Measurements from ENCODE around the gene ROR2.

DNA sequence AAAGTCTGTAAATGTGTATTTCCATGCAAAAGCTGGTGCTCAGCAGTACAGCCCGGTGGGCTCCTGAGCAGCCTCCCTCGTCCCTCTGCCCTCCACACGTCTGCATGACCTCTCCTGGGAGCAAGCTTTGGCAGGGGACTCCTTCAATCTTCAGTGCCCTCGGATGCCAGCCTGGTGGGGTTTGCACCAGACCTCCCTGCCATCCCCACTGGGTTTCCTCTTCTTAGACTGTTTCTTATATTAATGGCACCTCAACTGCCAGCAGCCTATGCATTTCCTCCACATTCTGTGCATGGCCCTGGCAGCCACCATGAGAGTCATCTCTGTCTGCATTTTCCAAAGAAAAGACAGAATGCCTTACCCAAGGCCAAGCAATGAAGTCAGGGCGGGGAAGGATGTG lies 108.4 kb downstream of the ROR2 start:
- TF ChIP-seq CTCF (IDR thresholded peaks at IDR 0.05; ENCODE audit: borderline replicate concordance, extremely low read depth, low read length, poor library complexity, severe bottlenecking) (no peak), EZH2 (IDR thresholded peaks at IDR 0.05; ENCODE audit: borderline replicate concordance, low read depth, low read length, severe bottlenecking) (no peak)
